ENCODE measurements around the gene CSPG4. TPM values are rescaled to one million over a fixed set of nuclear protein-coding genes. Genes with fewer than 3 reads are reported as not detected.
"Not testable (repeated sequence)": the region's sequence is repeated elsewhere in the genome, so short reads cannot be mapped to it uniquely, and the experiment has no call there.

CSPG4 gene
- total RNA-seq, 1 experiment from 2014 or later: 0.20 TPM

- peak; percentile 65 to 76 for TF ChIP-seq CTCF (IDR thresholded peaks at IDR 0.05; ENCODE audit: insufficient read depth in 1 of 2, low read depth in 1 of 2, low read length in 1 of 2, severe bottlenecking in 1 of 2, unreplicated experiment in 1 of 2)
- H3K36me3 ChIP-seq (ENCODE audit: control insufficient read depth, insufficient read depth, low read length): no peaks in the 10 kb centered on the region
- H3K4me3 ChIP-seq (ENCODE audit: low read depth, low read length): no peak overlapping the region
- peak; percentile 69 to 81 for DNase-seq
- CTCF ChIA-PET: interaction anchor here (1.0 kb wide), 3 partner anchors 9 to 69 kb away, joined by 3 to 8 read pairs (median 3); partner anchors contain the start of gene CSPG4
- no peak overlapping the region for H3K4me3 Mint-ChIP-seq (ENCODE audit: unreplicated experiment)
- POLR2A ChIA-PET: no interaction called here
- no peaks in the 10 kb centered on the region for H3K9me3 ChIP-seq
- H3K27ac Mint-ChIP-seq (ENCODE audit: unreplicated experiment): no peak overlapping the region
- no peaks in the 10 kb centered on the region for H3K9me3 Mint-ChIP-seq (ENCODE audit: unreplicated experiment)
- no peaks in the 10 kb centered on the region for H3K4me1 ChIP-seq
- no peaks in the 10 kb centered on the region for H3K27me3 ChIP-seq (replicated peaks; ENCODE audit: control insufficient read depth, insufficient read depth, low read length)
- peaks cover 4% of the 10 kb centered on the region for H3K36me3 Mint-ChIP-seq (ENCODE audit: insufficient read depth, unreplicated experiment)
- peaks cover 11% of the 10 kb centered on the region for H3K4me1 Mint-ChIP-seq (ENCODE audit: low read depth, unreplicated experiment)
- no peaks in the 10 kb centered on the region for H3K27me3 Mint-ChIP-seq (ENCODE audit: insufficient read depth, unreplicated experiment)
- intact Hi-C loops (cut with micrococcal nuclease; ENCODE audit: unreplicated experiment): no loop called here
- no TSS peak for BruUV-seq (replicated peaks)
Observed at GRCh38 chr15:75732809-75733451, 20.3 kb upstream of the CSPG4 start.

GRCh38 chr15:75732177-75732808, 19.6 kb upstream of the CSPG4 start:
- Mint-ChIP-seq H3K4me1 (ENCODE audit: low read depth, unreplicated experiment) (peaks cover 6% of the 10 kb centered on the region), H3K27me3 (ENCODE audit: insufficient read depth, unreplicated experiment) (no peaks in the 10 kb centered on the region), H3K27ac (ENCODE audit: unreplicated experiment) (no peak overlapping the region), H3K36me3 (ENCODE audit: insufficient read depth, unreplicated experiment) (peaks cover 4% of the 10 kb centered on the region), H3K9me3 (ENCODE audit: unreplicated experiment) (no peaks in the 10 kb centered on the region), H3K4me3 (ENCODE audit: unreplicated experiment) (no peak overlapping the region)
- no peaks in the 10 kb centered on the region for H3K27me3 ChIP-seq (replicated peaks; ENCODE audit: control insufficient read depth, insufficient read depth, low read length)
- BruUV-seq (replicated peaks): no TSS peak
- no peak for TF ChIP-seq CTCF (IDR thresholded peaks at IDR 0.05; ENCODE audit: insufficient read depth in 1 of 2, low read depth in 1 of 2, low read length in 1 of 2, severe bottlenecking in 1 of 2, unreplicated experiment in 1 of 2)
- CTCF ChIA-PET: interaction anchor here (1.0 kb wide), 3 partner anchors 8 to 70 kb away, joined by 3 to 8 read pairs (median 3); partner anchors contain the start of gene CSPG4
- no peaks in the 10 kb centered on the region for H3K4me1 ChIP-seq
- no peak overlapping the region for H3K4me3 ChIP-seq (ENCODE audit: low read depth, low read length)
- intact Hi-C loops (cut with micrococcal nuclease; ENCODE audit: unreplicated experiment): no loop called here
- peak in 1 of 2 experiments; percentile 21 for DNase-seq
- POLR2A ChIA-PET: no interaction called here
- H3K36me3 ChIP-seq (ENCODE audit: control insufficient read depth, insufficient read depth, low read length): no peaks in the 10 kb centered on the region
- no peaks in the 10 kb centered on the region for H3K9me3 ChIP-seq

GRCh38 chr15:75731248-75732151, 18.9 kb upstream of the CSPG4 start:
- Histone ChIP-seq H3K36me3 (ENCODE audit: control insufficient read depth, insufficient read depth, low read length) (no peaks in the 10 kb centered on the region), H3K4me3 (ENCODE audit: low read depth, low read length) (no peak overlapping the region), H3K9me3 (no peaks in the 10 kb centered on the region), H3K27me3 (replicated peaks; ENCODE audit: control insufficient read depth, insufficient read depth, low read length) (no peaks in the 10 kb centered on the region), H3K4me1 (no peaks in the 10 kb centered on the region)
- no peaks in the 10 kb centered on the region for H3K9me3 Mint-ChIP-seq (ENCODE audit: unreplicated experiment)
- BruUV-seq (replicated peaks): no TSS peak
- CTCF ChIA-PET: no interaction called here
- no peak for TF ChIP-seq CTCF (IDR thresholded peaks at IDR 0.05; ENCODE audit: insufficient read depth in 1 of 2, low read depth in 1 of 2, low read length in 1 of 2, severe bottlenecking in 1 of 2, unreplicated experiment in 1 of 2)
- H3K4me3 Mint-ChIP-seq (ENCODE audit: unreplicated experiment): no peak overlapping the region
- POLR2A ChIA-PET: no interaction called here
- no peaks in the 10 kb centered on the region for H3K27me3 Mint-ChIP-seq (ENCODE audit: insufficient read depth, unreplicated experiment)
- peaks cover 4% of the 10 kb centered on the region for H3K36me3 Mint-ChIP-seq (ENCODE audit: insufficient read depth, unreplicated experiment)
- H3K27ac Mint-ChIP-seq (ENCODE audit: unreplicated experiment): no peak overlapping the region
- peaks cover 6% of the 10 kb centered on the region for H3K4me1 Mint-ChIP-seq (ENCODE audit: low read depth, unreplicated experiment)
- intact Hi-C loops (cut with micrococcal nuclease; ENCODE audit: unreplicated experiment): no loop called here
- peak in 1 of 2 experiments; percentile 25 for DNase-seq

- CTCF ChIA-PET; BruUV-seq (replicated peaks); H3K4me3 Mint-ChIP-seq (ENCODE audit: unreplicated experiment); H3K36me3 ChIP-seq (ENCODE audit: control insufficient read depth, insufficient read depth, low read length); H3K9me3 Mint-ChIP-seq (ENCODE audit: unreplicated experiment); H3K4me3 ChIP-seq (ENCODE audit: low read depth, low read length); H3K4me1 Mint-ChIP-seq (ENCODE audit: low read depth, unreplicated experiment); DNase-seq; intact Hi-C loops (cut with micrococcal nuclease; ENCODE audit: unreplicated experiment); POLR2A ChIA-PET; H3K9me3 ChIP-seq; H3K27me3 ChIP-seq (replicated peaks; ENCODE audit: control insufficient read depth, insufficient read depth, low read length); H3K27ac Mint-ChIP-seq (ENCODE audit: unreplicated experiment); H3K27me3 Mint-ChIP-seq (ENCODE audit: insufficient read depth, unreplicated experiment); H3K4me1 ChIP-seq; H3K36me3 Mint-ChIP-seq (ENCODE audit: insufficient read depth, unreplicated experiment): not testable (repeated sequence)
Observed at GRCh38 chr15:75730376-75731247, 18.0 kb upstream of the CSPG4 start.
